B cell (primary cell): ENCODE measurements around the gene CHD1L. TPM values are rescaled to one million over a fixed set of nuclear protein-coding genes. Genes with fewer than 3 reads are reported as not detected.

Experiments
- ATAC-seq: fragments of 200-7000 bp; cut with Tn5 transposase; one replicate; pipeline ENCODE4 v1.10.0; 2021; ENCODE audit warnings: low read depth, mild to moderate bottlenecking, moderate number of reproducible peaks, moderate library complexity
- CTCF ChIA-PET: fragments of 350-600 bp; sonication (Branson Sonifier 250); formaldehyde crosslinking; loops from one replicate; lab custom pipeline; 2021; ENCODE audit warnings: antibody characterized with exemption, inconsistent platforms; lab: Charles Lee
- POLR2A ChIA-PET: fragments of 350-600 bp; sonication (Branson Sonifier 250); formaldehyde crosslinking; loops from one replicate; lab custom pipeline; 2021; ENCODE audit warnings: antibody characterized with exemption; lab: Charles Lee
- DNase-seq: peaks from one replicate; pipeline ENCODE4 v3.0.0; 2013
- H2AFZ ChIP-seq: 2 replicates; pipeline ENCODE4 v1.6.1; 2012; ENCODE audit warnings: mild to moderate bottlenecking, low read depth, low read length; ENCODE audit not compliant: insufficient read depth, poor library complexity, severe bottlenecking
- H3K27ac ChIP-seq, 2 donors: 1 replicate in 1 of 2; 2 replicates in 1 of 2; pipeline ENCODE4 v1.5.1; 2012 to 2013; ENCODE audit warnings: low read length in 2 of 2, mild to moderate bottlenecking in 2 of 2, moderate library complexity in 1 of 2
- H3K27me3 ChIP-seq, 4 experiments: fragments of 200-600 bp in 1 of 4; sonication (generic) in 1 of 4; replicated peaks in 1 of 4; 1 replicate in 2 of 4; 2 replicates in 2 of 4; pipeline versions ENCODE4 v1.6.1 to v1.7.0; 2013 to 2016; ENCODE audit warnings: low read length in 3 of 4, mild to moderate bottlenecking in 2 of 4, mixed read lengths in 1 of 4, moderate library complexity in 1 of 4; ENCODE audit not compliant: insufficient read depth in 4 of 4, control insufficient read depth in 3 of 4; ENCODE audit errors: control extremely low read depth in 1 of 4
- H3K36me3 ChIP-seq, 2 experiments: replicated peaks in 1 of 2; 1 replicate in 1 of 2; 2 replicates in 1 of 2; pipeline versions ENCODE4 v1.6.1 to v1.7.1; 2013; ENCODE audit warnings: low read length in 1 of 2; ENCODE audit not compliant: insufficient read depth in 2 of 2, control insufficient read depth in 1 of 2; ENCODE audit errors: control extremely low read depth in 1 of 2, extremely low read depth in 1 of 2
- H3K4me1 ChIP-seq, 2 donors: fragments of 200-600 bp in 1 of 2; sonication (generic) in 1 of 2; 1 replicate in 1 of 2; 2 replicates in 1 of 2; pipeline versions ENCODE4 v1.5.1 to v1.6.1; 2013 to 2017; ENCODE audit warnings: low read length in 2 of 2; ENCODE audit not compliant: control insufficient read depth in 2 of 2, insufficient read depth in 2 of 2
- H3K4me2 ChIP-seq: replicated peaks from 2 replicates; pipeline ENCODE3; 2012; ENCODE audit warnings: mild to moderate bottlenecking, low read depth, low read length; ENCODE audit not compliant: poor library complexity, severe bottlenecking
- H3K4me3 ChIP-seq, 5 experiments: fragments of 200-600 bp in 1 of 5; sonication (generic) in 1 of 5; 1 replicate in 3 of 5; 2 replicates in 2 of 5; pipeline versions ENCODE4 v1.5.1 to v1.7.0; 2011 to 2016; ENCODE audit warnings: low read length in 4 of 5, mild to moderate bottlenecking in 4 of 5, low read depth in 2 of 5, control low read depth in 1 of 5, moderate library complexity in 1 of 5; ENCODE audit not compliant: insufficient read depth in 1 of 5; ENCODE audit errors: control extremely low read depth in 1 of 5, extremely low read depth in 1 of 5
- H3K79me2 ChIP-seq: fragments of 200-600 bp; sonication (generic); one replicate; pipeline ENCODE4 v1.6.0; 2016; ENCODE audit warnings: low read length; ENCODE audit not compliant: control insufficient read depth, insufficient read depth
- H3K9ac ChIP-seq: fragments of 200-600 bp; sonication (generic); 2 replicates; pipeline ENCODE4 v1.6.1; 2017; ENCODE audit warnings: mild to moderate bottlenecking, low read length, moderate library complexity
- H3K9me3 ChIP-seq, 3 donors: one replicate each; pipeline versions ENCODE4 v1.6.1 to v1.7.1; 2013; ENCODE audit warnings: low read length in 2 of 3; ENCODE audit not compliant: control insufficient read depth in 2 of 3, insufficient read depth in 1 of 3; ENCODE audit errors: control extremely low read depth in 1 of 3
- H4K20me1 ChIP-seq: 2 replicates; pipeline ENCODE4 v1.6.0; 2012; ENCODE audit warnings: mild to moderate bottlenecking, low read length; ENCODE audit not compliant: insufficient read depth, control insufficient read depth, poor library complexity, severe bottlenecking
- H3K27ac Mint-ChIP-seq: one replicate; pipeline ENCODE4 v1.8.0; 2021; ENCODE audit warnings: mixed read lengths
- H3K27me3 Mint-ChIP-seq: one replicate; pipeline ENCODE4 v1.8.0; 2021; ENCODE audit warnings: mixed read lengths
- H3K4me1 Mint-ChIP-seq: one replicate; pipeline ENCODE4 v1.8.0; 2021; ENCODE audit warnings: mixed read lengths
- H3K4me3 Mint-ChIP-seq: one replicate; pipeline ENCODE4 v1.8.0; 2021; ENCODE audit warnings: mixed read lengths
- H3K9me3 Mint-ChIP-seq: one replicate; pipeline ENCODE4 v1.8.0; 2022; ENCODE audit warnings: mixed read lengths; ENCODE audit not compliant: insufficient read depth
- EZH2 ChIP-seq: IDR thresholded peaks from 2 replicates; pipeline ENCODE4 v1.6.1; 2012; ENCODE audit warnings: borderline replicate concordance, low read depth, mild to moderate bottlenecking, moderate library complexity, low read length; ENCODE audit not compliant: insufficient read depth, poor library complexity, severe bottlenecking
- WGBS: methylation state at CpG from one replicate; pipeline ENCODE4 v1.1.5; 2013; ENCODE audit warnings: missing lambda C conversion rate; ENCODE audit not compliant: insufficient coverage; 5-methylcytosine and 5-hydroxymethylcytosine counted together
- intact Hi-C: fragments of 100-400 bp; cut with micrococcal nuclease; formaldehyde crosslinking; loops from one replicate; pipeline ENCODE4 v1.10.0; 2022
- polyA plus RNA-seq: library from polyadenylated mRNA; depleted of rRNA; stranded (reverse); fragments of >200 nt; gene quantifications from 2 replicates; pipeline ENCODE4 v1.2.3, GENCODE V29; 2012
- total RNA-seq, 2 donors: library from RNA; stranded (reverse); fragments of 120-200 nt in 1 of 2; gene quantifications; 1 replicate in 1 of 2; 2 replicates in 1 of 2; pipeline versions ENCODE4 v1.2.3 to v1.2.4, GENCODE V29; 2013 to 2022
- TF ChIP-seq, protein P1 (sequence below): fragments of 200-600 bp; IDR thresholded peaks from one replicate; pipeline ENCODE4 v1.8.0; 2022; ENCODE audit warnings: antibody characterized with exemption, mild to moderate bottlenecking

Gene CHD1L
- total and polyA plus RNA-seq, 2 donors (not counting 1 experiment from before 2014, with no cell fraction given): 32.4 to 54.6 TPM

DNA sequence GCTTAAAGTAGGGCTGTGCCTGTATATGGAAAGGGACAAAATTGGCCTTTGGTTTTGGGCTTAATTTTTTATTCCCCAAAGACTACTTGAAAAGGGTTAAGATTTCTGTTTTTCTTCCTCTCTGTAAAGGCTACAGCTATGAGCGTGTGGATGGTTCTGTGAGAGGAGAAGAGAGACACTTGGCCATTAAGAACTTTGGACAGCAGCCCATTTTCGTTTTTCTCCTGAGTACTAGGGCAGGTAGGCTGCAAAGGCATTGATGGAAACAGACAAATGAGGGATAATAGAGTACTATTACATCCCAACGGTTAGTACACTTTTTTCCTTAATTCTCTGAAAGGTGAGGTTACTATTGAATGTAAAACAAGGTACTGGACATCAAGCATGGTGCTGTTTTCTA, 29.6 kb downstream of the CHD1L start:
- POLR2A ChIA-PET: no interaction called here
- H3K9ac ChIP-seq: no peak overlapping the region

More for the DNA sequence above, 29.6 kb downstream of the CHD1L start:
- H3K27ac Mint-ChIP-seq: no peak overlapping the region
- no peaks in the 10 kb centered on the region for H3K27me3 Mint-ChIP-seq
- H3K36me3 ChIP-seq: peaks cover 22 to 68% of the 10 kb centered on the region in 2 experiments
- H3K4me2 ChIP-seq: no peak overlapping the region
- CTCF ChIA-PET: interaction anchor here (1.8 to 3.4 kb wide), 3 partner anchors 9 to 620 kb away, joined by 4 to 37 read pairs (median 14); no protein-coding TSS in a partner anchor
- no peaks in the 10 kb centered on the region for H3K4me1 Mint-ChIP-seq
- H3K4me3 Mint-ChIP-seq: no peak overlapping the region
- no peaks in the 10 kb centered on the region for H3K4me1 ChIP-seq
- intact Hi-C loops: loop anchor here (2.0 kb wide), 1 partner anchor 369 kb away; no protein-coding TSS in a partner anchor
- no peak overlapping the region for H2AFZ ChIP-seq
- TF ChIP-seq, protein P1, sequence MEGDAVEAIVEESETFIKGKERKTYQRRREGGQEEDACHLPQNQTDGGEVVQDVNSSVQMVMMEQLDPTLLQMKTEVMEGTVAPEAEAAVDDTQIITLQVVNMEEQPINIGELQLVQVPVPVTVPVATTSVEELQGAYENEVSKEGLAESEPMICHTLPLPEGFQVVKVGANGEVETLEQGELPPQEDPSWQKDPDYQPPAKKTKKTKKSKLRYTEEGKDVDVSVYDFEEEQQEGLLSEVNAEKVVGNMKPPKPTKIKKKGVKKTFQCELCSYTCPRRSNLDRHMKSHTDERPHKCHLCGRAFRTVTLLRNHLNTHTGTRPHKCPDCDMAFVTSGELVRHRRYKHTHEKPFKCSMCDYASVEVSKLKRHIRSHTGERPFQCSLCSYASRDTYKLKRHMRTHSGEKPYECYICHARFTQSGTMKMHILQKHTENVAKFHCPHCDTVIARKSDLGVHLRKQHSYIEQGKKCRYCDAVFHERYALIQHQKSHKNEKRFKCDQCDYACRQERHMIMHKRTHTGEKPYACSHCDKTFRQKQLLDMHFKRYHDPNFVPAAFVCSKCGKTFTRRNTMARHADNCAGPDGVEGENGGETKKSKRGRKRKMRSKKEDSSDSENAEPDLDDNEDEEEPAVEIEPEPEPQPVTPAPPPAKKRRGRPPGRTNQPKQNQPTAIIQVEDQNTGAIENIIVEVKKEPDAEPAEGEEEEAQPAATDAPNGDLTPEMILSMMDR: no peak
- no peak for TF ChIP-seq EZH2
- no peaks in the 10 kb centered on the region for H3K9me3 ChIP-seq
- H3K27ac ChIP-seq: no peak overlapping the region
- H3K79me2 ChIP-seq: no peaks in the 10 kb centered on the region
- no peaks in the 10 kb centered on the region for H3K9me3 Mint-ChIP-seq
- H3K4me3 ChIP-seq: no peak overlapping the region
- WGBS: 100% methylated on average over 1 of the region's 3 CpGs
- ATAC-seq: no peak
- DNase-seq: no peak
- H4K20me1 ChIP-seq: no peaks in the 10 kb centered on the region
- H3K27me3 ChIP-seq: no peaks in the 10 kb centered on the region
